ENCODE measurements around the gene FBXL19. TPM values are rescaled to one million over a fixed set of nuclear protein-coding genes. Genes with fewer than 3 reads are reported as not detected.
A peak's percentile ranks its signal among the peaks of the same experiment; 100 is the strongest.

Gene FBXL19
- total and polyA plus RNA-seq, 2 of the 13 experiments (the other 11 are each of a cell fraction or from before 2014, with no cell fraction given) = 6.0 to 13.7 TPM

GRCh38 chr16:30996985-30997724 is 73.8 kb downstream of the FBXL19 start (continued):
- TF ChIP-seq, protein P1, sequence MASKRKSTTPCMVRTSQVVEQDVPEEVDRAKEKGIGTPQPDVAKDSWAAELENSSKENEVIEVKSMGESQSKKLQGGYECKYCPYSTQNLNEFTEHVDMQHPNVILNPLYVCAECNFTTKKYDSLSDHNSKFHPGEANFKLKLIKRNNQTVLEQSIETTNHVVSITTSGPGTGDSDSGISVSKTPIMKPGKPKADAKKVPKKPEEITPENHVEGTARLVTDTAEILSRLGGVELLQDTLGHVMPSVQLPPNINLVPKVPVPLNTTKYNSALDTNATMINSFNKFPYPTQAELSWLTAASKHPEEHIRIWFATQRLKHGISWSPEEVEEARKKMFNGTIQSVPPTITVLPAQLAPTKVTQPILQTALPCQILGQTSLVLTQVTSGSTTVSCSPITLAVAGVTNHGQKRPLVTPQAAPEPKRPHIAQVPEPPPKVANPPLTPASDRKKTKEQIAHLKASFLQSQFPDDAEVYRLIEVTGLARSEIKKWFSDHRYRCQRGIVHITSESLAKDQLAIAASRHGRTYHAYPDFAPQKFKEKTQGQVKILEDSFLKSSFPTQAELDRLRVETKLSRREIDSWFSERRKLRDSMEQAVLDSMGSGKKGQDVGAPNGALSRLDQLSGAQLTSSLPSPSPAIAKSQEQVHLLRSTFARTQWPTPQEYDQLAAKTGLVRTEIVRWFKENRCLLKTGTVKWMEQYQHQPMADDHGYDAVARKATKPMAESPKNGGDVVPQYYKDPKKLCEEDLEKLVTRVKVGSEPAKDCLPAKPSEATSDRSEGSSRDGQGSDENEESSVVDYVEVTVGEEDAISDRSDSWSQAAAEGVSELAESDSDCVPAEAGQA (IDR thresholded peaks at IDR 0.05; ENCODE audit: low read depth) = peak; percentile 17
- TF ChIP-seq, protein P1 (CRISPR knock-in tag; IDR thresholded peaks at IDR 0.05; ENCODE audit: borderline replicate concordance) = peak; percentile 67; the same call in 1 of the 2 replicates
- TF ChIP-seq SOX13 (IDR thresholded peaks at IDR 0.05) = no peak
- TF ChIP-seq SOX13 (CRISPR knock-in tag; conservative IDR thresholded peaks at IDR 0.05 in 1 of 2, IDR thresholded peaks at IDR 0.05 in 1 of 2) = 0 out of 4 replicates have a peak, but pooled peaks of 1 of the 2 experiments have one; percentile 52
- TF ChIP-seq ZBTB38 (CRISPR knock-in tag; IDR thresholded peaks at IDR 0.05) = 0 out of 2 replicates have a peak, but pooled peaks have one; percentile 61
- TF ChIP-seq IRX3 (CRISPR knock-in tag; IDR thresholded peaks at IDR 0.05; ENCODE audit: borderline replicate concordance, low read depth) = no peak; the same call in 1 of the 2 replicates
- peak; percentile 43 for TF ChIP-seq CTCF (CRISPR knock-in tag; IDR thresholded peaks at IDR 0.05)
- no peak for TF ChIP-seq ZNF543 (CRISPR knock-in tag; IDR thresholded peaks at IDR 0.05)
- TF ChIP-seq ZNF33A (CRISPR knock-in tag; IDR thresholded peaks at IDR 0.05; ENCODE audit: borderline replicate concordance) = peak; percentile 63; the same call in 1 of the 2 replicates
- TF ChIP-seq ZNF816 (CRISPR knock-in tag; IDR thresholded peaks at IDR 0.05; ENCODE audit: borderline replicate concordance) = peak; percentile 89
- TF ChIP-seq ATM (IDR thresholded peaks at IDR 0.05; ENCODE audit: borderline replicate concordance) = no peak
- 0 out of 2 replicates have a peak, but pooled peaks have one; percentile 69 for TF ChIP-seq CENPT (CRISPR knock-in tag; IDR thresholded peaks at IDR 0.05; ENCODE audit: low read depth)
- no peak; the same call in 1 of the 2 replicates for TF ChIP-seq STAT6 (CRISPR knock-in tag; IDR thresholded peaks at IDR 0.05; ENCODE audit: borderline replicate concordance)
- TF ChIP-seq, protein P2, sequence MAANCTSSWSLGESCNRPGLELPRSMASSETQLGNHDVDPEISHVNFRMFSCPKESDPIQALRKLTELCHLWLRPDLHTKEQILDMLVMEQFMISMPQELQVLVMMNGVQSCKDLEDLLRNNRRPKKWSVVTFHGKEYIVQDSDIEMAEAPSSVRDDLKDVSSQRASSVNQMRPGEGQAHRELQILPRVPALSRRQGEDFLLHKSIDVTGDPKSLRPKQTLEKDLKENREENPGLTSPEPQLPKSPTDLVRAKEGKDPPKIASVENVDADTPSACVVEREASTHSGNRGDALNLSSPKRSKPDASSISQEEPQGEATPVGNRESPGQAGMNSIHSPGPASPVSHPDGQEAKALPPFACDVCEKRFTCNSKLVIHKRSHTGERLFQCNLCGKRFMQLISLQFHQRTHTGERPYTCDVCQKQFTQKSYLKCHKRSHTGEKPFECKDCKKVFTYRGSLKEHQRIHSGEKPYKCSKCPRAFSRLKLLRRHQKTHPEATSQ (CRISPR knock-in tag; IDR thresholded peaks at IDR 0.05; ENCODE audit: borderline replicate concordance) = peak; percentile 70; the same call in 1 of the 2 replicates

Measured in HepG2 (cell line).